H1 (cell line): ENCODE data around the gene ZBTB20.

Source experiments
- CHD1 ChIP-seq: IDR thresholded peaks from 2 replicates; pipeline ENCODE4 v1.6.1; 2012; ENCODE audit warnings: low read depth, low read length, improper control_type of control experiment
- GABPA ChIP-seq: IDR thresholded peaks from 2 replicates; pipeline ENCODE4 v1.6.1; 2011; ENCODE audit warnings: mild to moderate bottlenecking, low read length, moderate library complexity, borderline replicate concordance; ENCODE audit not compliant: insufficient read depth
- POLR2A ChIP-seq, 2 experiments: IDR thresholded peaks; 1 replicate in 1 of 2; 2 replicates in 1 of 2; pipeline ENCODE4 v1.6.1; 2011; ENCODE audit warnings: low read depth in 2 of 2, low read length in 2 of 2, mild to moderate bottlenecking in 2 of 2; ENCODE audit errors: control extremely low read depth in 1 of 2

DNA sequence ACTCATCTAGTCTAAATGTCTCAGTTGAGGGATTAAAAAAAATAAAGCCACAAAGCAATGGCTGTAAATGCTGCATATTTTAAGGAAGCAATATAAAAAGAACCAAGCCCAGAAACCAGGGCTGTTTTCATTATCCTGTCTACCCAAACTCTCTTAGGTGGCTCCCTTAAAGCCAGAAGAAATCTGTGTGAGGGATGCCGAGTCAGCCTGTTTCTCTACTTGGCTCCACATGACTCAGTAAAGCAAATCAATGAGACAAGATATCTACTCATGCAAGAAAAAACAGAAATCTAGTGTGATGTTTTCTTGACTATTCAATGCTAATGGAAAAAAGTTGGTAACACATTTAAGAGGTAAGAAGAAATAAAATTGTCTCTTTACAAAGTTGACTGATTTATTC is 296.2 kb downstream of the ZBTB20 start:
- no peak for TF ChIP-seq CHD1
- no peak for TF ChIP-seq POLR2A (IDR thresholded peaks at IDR 0.05; ENCODE audit: control extremely low read depth in 1 of 2, low read depth in 2 of 2, low read length in 2 of 2)
- no peak for TF ChIP-seq GABPA
